Effector memory CD8-positive, alpha-beta T cell (primary cell): ENCODE results near the gene AP3B2.

Experiments
- ATAC-seq: fragments of 150-1000 bp; cut with Tn5 transposase; replicated peaks from 2 replicates; pipeline ENCODE4 v1.10.0; 2021; ENCODE audit warnings: mild to moderate bottlenecking, moderate library complexity
- DNase-seq, 3 experiments: peaks; one replicate each; pipeline ENCODE4 v3.0.0; 2021
- H3K27ac Mint-ChIP-seq, 2 donors: one replicate each; pipeline ENCODE4 v1.8.0; 2022; ENCODE audit warnings: mild to moderate bottlenecking in 2 of 2, mixed read lengths in 2 of 2, moderate library complexity in 2 of 2
- H3K27me3 Mint-ChIP-seq, 2 donors: one replicate each; pipeline ENCODE4 v1.8.0; 2022; ENCODE audit warnings: mixed read lengths in 2 of 2
- H3K36me3 Mint-ChIP-seq: one replicate; pipeline ENCODE4 v1.8.0; 2022; ENCODE audit warnings: mild to moderate bottlenecking, moderate library complexity, mixed read lengths; ENCODE audit not compliant: insufficient read depth
- H3K4me1 Mint-ChIP-seq, 2 donors: one replicate each; pipeline ENCODE4 v1.8.0; 2022; ENCODE audit warnings: low read depth in 2 of 2, mixed read lengths in 2 of 2
- H3K4me3 Mint-ChIP-seq, 2 donors: one replicate each; pipeline ENCODE4 v1.8.0; 2022; ENCODE audit warnings: mild to moderate bottlenecking in 2 of 2, mixed read lengths in 2 of 2, moderate library complexity in 2 of 2
- H3K9me3 Mint-ChIP-seq, 2 donors: one replicate each; pipeline ENCODE4 v1.8.0; 2022; ENCODE audit warnings: mixed read lengths in 2 of 2

AP3B2 gene

DNA sequence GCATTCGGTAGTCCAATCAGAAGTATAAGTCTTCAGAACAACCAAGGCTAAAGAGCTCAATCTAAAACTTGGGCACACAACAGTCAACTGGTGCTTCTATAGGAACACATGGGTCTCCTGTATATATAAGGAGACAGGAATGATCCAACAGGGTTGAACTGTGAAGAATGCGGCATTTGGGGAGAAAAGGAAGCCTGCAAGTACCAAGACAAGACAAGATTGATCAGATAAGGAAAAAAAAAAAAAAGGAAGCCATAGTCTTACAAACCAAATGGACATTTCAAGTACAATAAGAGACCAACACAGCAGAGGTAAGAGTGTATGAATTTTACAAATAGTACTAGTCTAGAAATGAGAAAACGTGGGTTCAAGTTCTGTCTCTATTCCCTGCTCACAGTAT, 69.0 kb downstream of the AP3B2 start:
- no peak overlapping the region for H3K27ac Mint-ChIP-seq
- H3K27me3 Mint-ChIP-seq, result peaks cover 64 to 76% of the 10 kb centered on the region in 2 donors
- no peaks in the 10 kb centered on the region for H3K4me1 Mint-ChIP-seq
- H3K9me3 Mint-ChIP-seq, result no peaks in the 10 kb centered on the region
- H3K4me3 Mint-ChIP-seq, result no peak overlapping the region
- ATAC-seq (no peak), DNase-seq (no peak)
- peaks cover 3% of the 10 kb centered on the region for H3K36me3 Mint-ChIP-seq

DNA sequence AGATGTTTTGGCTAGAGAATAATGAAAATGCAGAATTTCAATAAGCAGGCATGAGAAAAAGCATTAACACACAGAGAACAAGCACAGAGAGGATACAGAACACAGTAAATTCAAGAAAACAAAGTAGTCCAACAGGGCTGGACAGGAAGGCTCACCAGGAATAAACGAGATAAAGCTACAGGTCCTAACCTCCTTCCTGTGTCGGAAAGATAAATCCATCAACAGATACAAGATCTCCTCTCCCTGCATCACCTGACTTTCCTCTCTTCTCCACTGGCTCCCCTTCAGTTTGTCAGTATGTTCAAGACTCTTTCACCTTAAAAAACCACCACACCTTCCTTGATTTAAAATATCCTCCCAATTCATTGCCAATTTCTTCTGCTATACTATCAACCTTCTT, 73.9 kb downstream of the AP3B2 start:
- H3K4me3 Mint-ChIP-seq, result no peak overlapping the region
- DNase-seq (no peak), ATAC-seq (no peak)
- no peaks in the 10 kb centered on the region for H3K9me3 Mint-ChIP-seq
- no peaks in the 10 kb centered on the region for H3K4me1 Mint-ChIP-seq
- H3K27ac Mint-ChIP-seq, result no peak overlapping the region
- peaks cover 45 to 55% of the 10 kb centered on the region in 2 donors for H3K27me3 Mint-ChIP-seq
- no peaks in the 10 kb centered on the region for H3K36me3 Mint-ChIP-seq

DNA sequence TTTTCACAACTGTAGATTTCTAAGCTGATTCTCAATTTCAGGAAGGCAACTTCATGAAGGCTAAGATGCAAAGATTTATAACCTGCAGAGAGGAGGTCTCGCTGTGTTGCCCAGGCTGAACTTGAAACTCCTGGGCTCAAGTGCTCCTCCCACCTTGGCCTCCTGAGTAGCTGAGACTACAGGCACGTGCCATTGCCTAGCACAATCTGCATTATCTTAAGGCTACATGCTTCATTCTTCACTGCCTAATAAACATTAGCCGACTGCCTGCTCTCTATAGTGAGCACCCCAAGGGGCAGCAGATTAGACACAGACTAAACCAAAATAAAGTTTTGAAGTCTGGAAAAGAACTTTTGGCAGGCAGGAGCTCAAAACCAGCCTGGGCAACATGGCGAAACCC, 79.6 kb downstream of the AP3B2 start:
- H3K9me3 Mint-ChIP-seq, result no peaks in the 10 kb centered on the region
- H3K36me3 Mint-ChIP-seq, result no peaks in the 10 kb centered on the region
- no peaks in the 10 kb centered on the region for H3K4me1 Mint-ChIP-seq
- ATAC-seq, result no peak
- peaks cover 0 to 18% of the 10 kb centered on the region in 2 donors for H3K27me3 Mint-ChIP-seq
- no peak for DNase-seq
- H3K4me3 Mint-ChIP-seq, result no peak overlapping the region
- H3K27ac Mint-ChIP-seq, result no peak overlapping the region

DNA sequence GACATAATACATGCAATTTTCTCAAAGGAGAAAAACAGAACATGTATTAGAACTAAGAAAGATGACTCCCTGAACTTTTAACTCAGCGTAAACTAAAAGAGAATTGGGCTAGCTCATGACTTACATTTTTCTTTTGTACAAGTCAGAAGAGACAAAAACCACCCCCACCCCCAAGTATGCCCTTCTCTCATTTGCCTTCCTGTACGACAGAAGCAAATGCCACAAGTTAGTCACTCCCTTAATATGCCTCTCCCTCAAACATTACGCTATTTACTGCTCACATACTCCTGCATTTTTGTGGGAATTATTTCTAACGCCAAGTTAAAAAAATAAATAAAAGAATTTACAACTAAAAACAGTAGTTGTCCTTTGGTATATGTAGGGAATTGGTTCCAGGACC, 84.5 kb downstream of the AP3B2 start:
- no peaks in the 10 kb centered on the region for H3K9me3 Mint-ChIP-seq
- no peak for DNase-seq
- peaks cover 5 to 14% of the 10 kb centered on the region in 2 donors for H3K27me3 Mint-ChIP-seq
- H3K27ac Mint-ChIP-seq, result no peak overlapping the region
- H3K4me3 Mint-ChIP-seq, result no peak overlapping the region
- ATAC-seq, result no peak
- no peaks in the 10 kb centered on the region for H3K4me1 Mint-ChIP-seq
- no peaks in the 10 kb centered on the region for H3K36me3 Mint-ChIP-seq

DNA sequence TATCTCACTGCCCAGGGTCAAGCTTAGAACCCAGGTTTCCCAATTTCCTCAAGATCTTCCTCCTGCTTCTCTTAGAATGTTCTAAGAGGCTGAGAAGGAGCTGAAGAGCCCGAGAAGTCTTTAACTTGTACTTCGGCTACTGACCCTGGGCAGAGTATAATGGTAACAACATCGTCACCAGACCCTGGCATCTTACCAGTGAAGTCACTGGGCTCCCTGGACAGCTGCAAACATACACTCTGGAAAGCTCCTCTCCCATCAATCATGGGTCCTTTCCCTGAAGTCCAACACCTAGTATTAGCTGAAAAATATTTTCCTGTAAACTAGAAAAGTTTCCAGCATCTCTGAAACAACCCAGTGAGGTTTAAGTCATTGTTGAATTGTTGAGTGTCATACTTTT, 85.2 kb downstream of the AP3B2 start:
- ATAC-seq (no peak), DNase-seq (no peak)
- Mint-ChIP-seq H3K27ac (no peak overlapping the region), H3K4me1 (no peaks in the 10 kb centered on the region), H3K4me3 (no peak overlapping the region), H3K9me3 (no peaks in the 10 kb centered on the region), H3K27me3 (peaks cover 5 to 20% of the 10 kb centered on the region in 2 donors), H3K36me3 (no peaks in the 10 kb centered on the region)

DNA sequence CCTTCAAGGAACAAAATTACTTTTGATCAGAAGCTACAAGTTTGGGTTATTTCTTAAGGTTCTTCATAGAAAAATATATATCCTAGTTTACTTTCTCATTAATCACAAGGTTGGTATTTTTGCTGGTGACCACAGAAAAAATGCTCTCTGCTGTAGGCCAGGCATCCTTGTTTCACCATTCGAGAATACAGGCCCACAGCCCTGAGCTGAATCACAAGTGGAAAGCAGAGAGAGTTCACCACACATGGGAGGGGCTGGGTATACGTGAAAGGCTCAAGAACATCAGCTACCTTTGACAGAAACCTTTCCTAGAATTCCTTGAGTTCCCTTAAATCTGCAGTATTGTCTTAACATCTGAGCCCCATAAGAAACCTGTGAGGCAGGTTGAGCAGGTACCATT, 85.7 kb downstream of the AP3B2 start:
- no peak for ATAC-seq
- Mint-ChIP-seq H3K27me3 (peaks cover 5 to 21% of the 10 kb centered on the region in 2 donors), H3K4me1 (no peaks in the 10 kb centered on the region), H3K36me3 (no peaks in the 10 kb centered on the region), H3K4me3 (no peak overlapping the region), H3K27ac (no peak overlapping the region), H3K9me3 (no peaks in the 10 kb centered on the region)
- DNase-seq, result no peak

DNA sequence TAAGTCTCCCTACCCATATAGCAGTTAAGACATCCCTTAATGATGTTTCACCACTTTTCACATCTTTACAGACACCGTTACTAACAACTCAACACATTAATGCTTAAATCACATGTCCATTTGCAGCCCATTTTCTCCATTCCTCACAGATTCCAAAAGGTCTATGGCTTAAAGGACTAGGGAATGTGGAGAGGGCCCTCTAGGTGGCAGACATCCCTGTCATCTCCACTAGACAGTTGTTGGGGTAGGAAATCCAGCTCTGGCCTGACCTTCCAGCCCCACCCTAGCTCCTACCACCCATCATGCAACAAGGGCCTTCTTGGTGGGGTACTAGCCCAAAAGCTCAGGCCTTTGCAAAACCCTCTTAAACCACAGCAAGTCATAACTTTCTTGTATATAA, 87.7 kb downstream of the AP3B2 start:
- H3K4me1 Mint-ChIP-seq, result no peaks in the 10 kb centered on the region
- H3K9me3 Mint-ChIP-seq, result no peaks in the 10 kb centered on the region
- DNase-seq (no peak), ATAC-seq (no peak)
- H3K27ac Mint-ChIP-seq, result no peak overlapping the region
- no peak overlapping the region for H3K4me3 Mint-ChIP-seq
- H3K27me3 Mint-ChIP-seq, result peaks cover 14 to 25% of the 10 kb centered on the region in 2 donors
- H3K36me3 Mint-ChIP-seq, result no peaks in the 10 kb centered on the region

DNA sequence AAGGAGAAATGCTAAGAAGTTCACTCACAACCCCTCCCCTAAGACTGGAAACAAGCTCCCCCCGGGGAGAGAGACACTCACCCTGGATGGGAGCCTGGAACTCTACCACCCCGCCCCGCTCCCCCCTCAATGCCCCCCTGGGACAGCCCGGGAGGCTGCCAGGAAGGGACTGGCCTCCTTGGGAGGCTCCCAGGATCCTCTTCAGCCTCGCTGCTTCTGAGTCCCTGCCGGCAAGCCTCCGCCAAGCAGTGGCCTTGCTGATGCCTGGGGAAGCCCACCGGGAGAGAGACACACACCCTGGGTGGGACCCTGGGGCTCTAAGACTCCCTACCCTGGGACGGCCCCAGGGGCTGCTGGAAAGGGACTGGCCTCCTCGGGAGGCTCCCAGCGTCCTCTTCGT, 95.9 kb downstream of the AP3B2 start:
- DNase-seq (no peak), ATAC-seq (no peak)
- Mint-ChIP-seq H3K36me3 (no peaks in the 10 kb centered on the region), H3K4me3 (no peak overlapping the region), H3K27me3 (peaks cover 12 to 16% of the 10 kb centered on the region in 2 donors), H3K4me1 (no peaks in the 10 kb centered on the region), H3K9me3 (no peaks in the 10 kb centered on the region), H3K27ac (no peak overlapping the region)

DNA sequence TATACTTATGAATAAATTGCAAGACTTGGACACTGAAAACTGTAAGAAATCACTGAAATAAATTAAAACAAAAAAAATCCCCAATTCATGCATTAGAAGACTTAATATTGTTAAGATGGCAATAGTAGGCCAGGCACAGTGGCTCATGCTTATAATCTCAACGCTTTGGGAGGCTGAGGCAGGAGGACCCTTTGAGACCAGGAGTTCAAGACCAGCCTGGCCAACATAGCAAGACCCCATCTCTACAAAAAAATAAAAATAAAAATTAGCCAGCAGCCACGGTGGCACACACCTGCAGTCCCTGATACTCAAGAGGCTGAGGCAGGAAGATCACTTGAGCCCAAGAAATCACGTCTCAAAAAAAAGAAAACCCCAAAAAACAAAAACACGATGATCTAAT, 98.3 kb downstream of the AP3B2 start:
- ATAC-seq, result no peak
- Mint-ChIP-seq H3K9me3 (no peaks in the 10 kb centered on the region), H3K4me3 (no peak overlapping the region), H3K27me3 (peaks cover 6 to 10% of the 10 kb centered on the region in 2 donors), H3K4me1 (no peaks in the 10 kb centered on the region), H3K27ac (no peak overlapping the region), H3K36me3 (no peaks in the 10 kb centered on the region)
- no peak for DNase-seq
